ENCODE data around the gene AXIN2.

Gene AXIN2

DNA sequence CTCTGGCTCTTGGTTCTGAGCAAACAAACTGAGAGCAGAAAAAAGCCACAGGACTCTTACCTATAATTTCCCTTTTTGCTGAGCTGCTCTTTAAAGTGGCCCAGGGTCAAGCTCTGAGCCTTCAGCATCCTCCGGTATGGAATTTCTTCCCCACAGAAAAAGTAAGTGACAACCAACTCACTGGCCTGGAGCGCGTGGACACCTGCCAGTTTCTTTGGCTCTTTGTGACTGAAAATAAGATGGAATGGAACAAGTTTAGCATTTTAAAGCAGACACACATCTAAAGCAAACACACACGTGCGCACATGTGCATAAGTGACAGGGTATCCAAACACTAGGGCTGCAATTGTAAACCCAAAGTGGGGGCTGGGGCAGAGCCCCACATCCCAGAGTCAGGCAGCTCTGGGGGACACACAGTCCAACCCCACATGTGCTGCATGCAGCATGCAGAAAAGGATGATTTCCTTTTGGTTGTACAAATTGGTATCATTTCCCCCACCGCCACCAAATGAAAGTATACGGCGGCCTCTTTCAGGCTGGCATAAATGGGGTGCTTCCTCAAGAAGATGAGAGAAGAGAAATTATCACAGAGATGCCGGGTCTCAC lies 27.5 kb downstream of the AXIN2 start:
- TF ChIP-seq, protein P1, sequence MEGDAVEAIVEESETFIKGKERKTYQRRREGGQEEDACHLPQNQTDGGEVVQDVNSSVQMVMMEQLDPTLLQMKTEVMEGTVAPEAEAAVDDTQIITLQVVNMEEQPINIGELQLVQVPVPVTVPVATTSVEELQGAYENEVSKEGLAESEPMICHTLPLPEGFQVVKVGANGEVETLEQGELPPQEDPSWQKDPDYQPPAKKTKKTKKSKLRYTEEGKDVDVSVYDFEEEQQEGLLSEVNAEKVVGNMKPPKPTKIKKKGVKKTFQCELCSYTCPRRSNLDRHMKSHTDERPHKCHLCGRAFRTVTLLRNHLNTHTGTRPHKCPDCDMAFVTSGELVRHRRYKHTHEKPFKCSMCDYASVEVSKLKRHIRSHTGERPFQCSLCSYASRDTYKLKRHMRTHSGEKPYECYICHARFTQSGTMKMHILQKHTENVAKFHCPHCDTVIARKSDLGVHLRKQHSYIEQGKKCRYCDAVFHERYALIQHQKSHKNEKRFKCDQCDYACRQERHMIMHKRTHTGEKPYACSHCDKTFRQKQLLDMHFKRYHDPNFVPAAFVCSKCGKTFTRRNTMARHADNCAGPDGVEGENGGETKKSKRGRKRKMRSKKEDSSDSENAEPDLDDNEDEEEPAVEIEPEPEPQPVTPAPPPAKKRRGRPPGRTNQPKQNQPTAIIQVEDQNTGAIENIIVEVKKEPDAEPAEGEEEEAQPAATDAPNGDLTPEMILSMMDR (IDR thresholded peaks at IDR 0.05; ENCODE audit: borderline replicate concordance, control extremely low read depth, extremely low read depth, insufficient read depth, missing control alignments) = no peak
- in situ Hi-C loops (cut with MboI; ENCODE audit: low sequenced_read_pairs, unreplicated experiment) = no loop called here
- DNase-seq (ENCODE audit: low spot score) = no peak

DNA sequence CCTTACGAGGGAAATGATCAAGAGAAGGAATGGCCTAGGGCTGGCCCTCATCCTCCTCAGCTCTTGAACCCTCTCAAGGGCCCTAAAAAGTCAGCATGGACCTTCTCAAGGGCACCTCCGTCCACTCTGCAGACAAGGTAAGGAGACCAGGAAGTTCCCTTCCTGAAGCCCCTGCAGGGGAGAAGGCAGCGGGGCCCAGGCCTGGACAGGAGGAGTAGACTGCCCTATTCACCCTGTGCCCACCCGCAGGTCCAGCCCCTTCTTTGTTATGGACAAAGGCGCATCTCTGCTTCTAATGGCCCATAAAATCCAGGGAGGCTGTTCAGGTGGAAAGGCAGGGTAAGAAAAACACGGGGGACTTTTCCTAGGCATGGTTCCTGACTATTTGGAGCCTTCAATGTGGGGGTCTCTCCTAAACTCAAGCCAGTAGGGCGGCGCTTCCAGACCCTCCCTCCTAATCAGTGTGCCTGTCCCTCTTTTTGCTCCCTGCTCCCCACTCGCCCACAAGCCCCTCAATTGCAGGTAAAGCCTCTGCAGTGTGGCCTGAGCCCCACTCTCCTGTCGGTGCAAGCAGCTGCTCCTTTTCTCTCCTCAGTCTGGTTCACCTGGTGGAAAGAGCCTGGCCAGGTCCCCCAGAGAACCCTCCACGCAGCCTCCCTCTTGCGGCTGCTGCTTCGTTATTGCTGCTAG lies 28.2 kb downstream of the AXIN2 start:
- in situ Hi-C loops (cut with MboI; ENCODE audit: low sequenced_read_pairs, unreplicated experiment) = no loop called here
- no peak for DNase-seq (ENCODE audit: low spot score)
- TF ChIP-seq, protein P1 (IDR thresholded peaks at IDR 0.05; ENCODE audit: borderline replicate concordance, control extremely low read depth, extremely low read depth, insufficient read depth, missing control alignments) = no peak

DNA sequence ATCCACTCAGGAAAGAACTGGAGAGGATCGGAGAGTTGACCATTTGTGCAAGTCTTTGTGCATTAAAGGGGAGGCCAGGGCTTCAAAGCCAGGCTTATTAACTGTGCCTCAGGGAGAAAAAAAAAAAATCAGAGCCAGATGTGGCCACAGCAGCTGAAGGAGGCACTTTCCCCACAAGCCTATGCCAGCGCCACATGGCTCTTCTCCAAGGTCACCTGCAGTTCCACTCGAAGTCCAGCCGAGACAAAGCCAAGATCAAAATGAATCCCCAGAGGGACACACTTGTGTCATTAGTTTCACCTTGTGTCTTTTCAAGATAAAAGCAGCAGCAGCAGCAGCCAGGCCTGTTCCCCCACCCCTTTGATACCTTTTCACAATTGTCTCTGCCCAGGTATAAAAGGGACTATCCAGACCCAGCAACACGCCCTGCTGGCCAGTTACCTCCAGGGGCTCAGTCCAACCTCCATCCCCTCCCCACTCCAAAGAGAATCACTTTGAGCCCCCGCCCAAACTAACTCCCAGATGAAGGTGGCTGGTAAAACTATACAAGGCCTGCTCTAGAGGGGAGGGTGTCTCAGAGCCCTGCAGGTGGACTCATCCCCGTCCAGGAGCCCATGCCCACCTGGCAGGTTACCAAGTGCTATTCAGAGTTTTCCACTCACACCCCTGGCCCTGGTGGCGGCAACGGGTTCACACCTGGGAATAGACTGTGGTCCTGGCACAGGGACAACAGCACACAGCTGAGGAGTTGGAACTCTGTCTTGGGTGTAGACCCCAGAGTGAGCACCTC lies 29.2 kb downstream of the AXIN2 start:
- DNase-seq (ENCODE audit: low spot score) = no peak
- TF ChIP-seq, protein P1 (IDR thresholded peaks at IDR 0.05; ENCODE audit: borderline replicate concordance, control extremely low read depth, extremely low read depth, insufficient read depth, missing control alignments) = no peak
- in situ Hi-C loops (cut with MboI; ENCODE audit: low sequenced_read_pairs, unreplicated experiment) = no loop called here

DNA sequence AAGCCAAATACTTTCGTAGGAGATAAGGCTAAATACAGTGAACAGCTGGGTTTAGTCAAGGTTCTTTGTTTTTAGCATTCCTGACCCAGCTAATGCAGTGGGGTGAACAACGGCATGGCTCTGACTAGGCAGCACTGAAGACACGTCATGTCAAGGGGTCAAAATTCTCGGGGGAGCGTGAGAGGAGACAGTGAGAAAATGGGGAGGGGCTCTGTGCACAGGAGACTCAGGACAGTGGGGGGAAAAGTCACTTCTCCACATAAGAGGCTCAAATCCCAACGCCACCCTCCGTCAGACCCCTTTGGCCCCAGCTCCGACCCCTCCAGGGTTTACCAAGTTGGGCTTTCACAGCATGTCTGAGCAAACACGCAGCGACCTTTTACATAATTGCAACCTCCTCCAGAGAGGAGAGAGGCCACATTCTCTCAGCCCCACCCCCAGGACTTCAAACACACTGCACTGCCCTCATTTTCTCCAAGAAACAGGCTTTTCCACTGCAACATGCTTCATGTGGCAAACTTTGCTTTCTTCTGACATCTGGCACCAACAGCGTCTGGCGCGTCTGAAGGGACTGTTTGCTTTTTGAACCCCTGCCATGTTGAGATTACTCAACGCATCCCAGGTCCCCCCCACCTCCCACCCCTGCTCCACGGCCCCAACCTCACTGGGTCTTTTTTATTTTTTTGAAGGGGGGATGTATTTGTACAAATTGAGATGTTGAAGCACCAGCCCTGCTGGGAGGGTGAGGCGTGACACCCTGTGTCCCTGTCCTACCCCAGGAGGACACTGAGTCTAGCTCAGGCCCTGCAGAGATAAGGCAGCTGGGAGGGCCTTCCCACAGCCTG lies 30.0 kb downstream of the AXIN2 start:
- DNase-seq (ENCODE audit: low spot score) = no peak
- in situ Hi-C loops (cut with MboI; ENCODE audit: low sequenced_read_pairs, unreplicated experiment) = no loop called here
- TF ChIP-seq, protein P1 (IDR thresholded peaks at IDR 0.05; ENCODE audit: borderline replicate concordance, control extremely low read depth, extremely low read depth, insufficient read depth, missing control alignments) = no peak

DNA sequence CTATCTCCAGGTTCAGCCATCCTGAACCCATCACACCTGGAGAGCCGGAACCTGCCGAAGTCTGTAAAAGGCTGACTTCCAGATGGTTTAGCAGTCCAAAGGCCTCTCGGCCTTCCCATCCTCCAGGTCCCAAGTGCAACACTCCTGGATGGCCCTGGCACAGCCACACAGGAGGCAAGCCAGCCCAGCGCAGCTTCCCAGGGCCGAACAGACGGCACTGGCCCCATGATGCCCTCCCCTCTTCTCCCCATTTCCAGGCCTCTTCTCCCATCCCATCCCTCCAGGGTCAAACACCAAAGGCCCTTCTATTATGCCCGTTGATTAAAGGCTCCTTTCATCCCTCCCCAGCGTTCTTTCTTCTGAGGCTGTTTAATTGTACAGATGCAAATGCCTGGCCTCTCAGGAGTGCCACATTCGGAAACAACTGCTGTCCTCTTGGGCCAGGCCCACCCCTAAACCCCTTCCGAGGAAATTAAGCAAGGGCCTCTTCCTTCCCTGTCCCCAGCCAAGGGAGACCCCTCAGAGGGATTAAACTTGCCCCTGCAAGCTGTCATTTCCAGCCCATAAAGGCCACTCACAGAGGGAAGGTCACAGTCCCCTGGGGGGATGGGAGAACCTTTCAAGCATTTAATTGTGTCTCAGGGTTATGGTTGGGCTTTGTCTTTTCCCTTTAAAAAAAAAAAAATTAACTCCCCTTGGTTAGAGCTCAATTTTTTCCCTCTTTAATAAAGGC lies 30.8 kb downstream of the AXIN2 start:
- no peak for DNase-seq (ENCODE audit: low spot score)
- in situ Hi-C loops (cut with MboI; ENCODE audit: low sequenced_read_pairs, unreplicated experiment) = no loop called here
- TF ChIP-seq, protein P1 (IDR thresholded peaks at IDR 0.05; ENCODE audit: borderline replicate concordance, control extremely low read depth, extremely low read depth, insufficient read depth, missing control alignments) = no peak
